Coronary artery (tissue), 2 donors: ENCODE measurements around the gene NEU4.
A peak's percentile ranks its signal among the peaks of the same experiment; 100 is the strongest.

ENCODE experiments used
- DNase-seq: peaks from one replicate; pipeline ENCODE4 v3.0.0-alpha.2; 2017; ENCODE audit warnings: low spot score
- H3K27ac ChIP-seq, 2 donors: fragments of 200-600 bp; sonication (generic); one replicate each; pipeline ENCODE4 v1.5.1; 2016 to 2019
- H3K4me3 ChIP-seq: fragments of 200-600 bp; sonication (generic); 2 replicates; pipeline ENCODE4 v1.5.1; 2016; ENCODE audit warnings: mild to moderate bottlenecking, moderate library complexity
- TF ChIP-seq, protein P1 (sequence below): fragments of 200-600 bp; sonication (generic); IDR thresholded peaks from one replicate; pipeline ENCODE4 v1.5.1; 2019; ENCODE audit warnings: antibody characterized with exemption

NEU4 gene

DNA sequence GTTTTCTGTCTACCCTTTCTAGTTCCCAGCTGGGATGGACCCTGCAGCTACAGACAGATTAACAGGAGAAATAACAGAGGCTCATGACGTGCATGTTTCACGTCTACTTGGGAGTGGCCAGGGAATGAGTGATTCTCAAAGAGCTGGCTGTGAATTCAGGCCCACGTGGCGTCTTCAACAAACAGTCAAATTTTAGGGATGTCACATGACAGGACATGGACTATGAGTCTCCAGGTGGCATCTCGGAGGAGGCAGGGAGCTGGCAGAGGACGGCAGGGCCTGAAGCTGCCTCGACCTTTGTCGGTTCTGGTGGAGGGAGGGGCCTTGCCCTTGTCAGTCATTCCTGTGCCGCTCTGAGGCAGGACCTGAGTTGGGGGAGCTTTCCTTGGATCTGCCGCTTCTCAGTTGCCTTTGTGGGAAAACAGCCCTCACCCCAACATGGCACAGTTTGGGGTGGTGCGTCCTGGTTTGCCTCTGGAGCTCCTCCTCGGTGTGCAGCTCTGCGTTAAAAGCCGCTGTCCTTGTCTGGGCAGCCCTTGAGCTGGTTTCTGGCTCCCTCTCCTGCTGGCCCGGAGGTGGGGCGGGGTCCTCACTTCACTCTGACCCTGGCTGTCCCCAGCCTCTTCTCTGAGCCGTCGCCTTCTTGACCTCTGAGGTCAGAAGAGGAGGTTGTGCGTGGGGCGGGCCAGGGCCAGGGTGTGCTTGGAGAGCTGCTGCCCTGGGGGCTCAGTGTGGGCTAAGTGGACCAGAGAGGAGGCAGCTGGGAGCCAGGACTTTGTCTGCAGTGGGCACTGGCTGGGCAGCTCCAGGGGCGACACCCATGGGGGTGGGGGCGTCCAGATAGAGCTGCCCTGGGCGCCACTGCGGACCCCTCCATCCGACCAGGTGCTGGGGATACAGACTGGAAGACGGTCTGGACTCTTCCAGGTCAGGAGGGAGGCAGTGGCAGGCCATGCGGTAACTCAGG, 44.4 kb upstream of the NEU4 start:
- H3K27ac ChIP-seq, result no peak overlapping the region
- DNase-seq, result peak; percentile 50
- TF ChIP-seq, protein P1, sequence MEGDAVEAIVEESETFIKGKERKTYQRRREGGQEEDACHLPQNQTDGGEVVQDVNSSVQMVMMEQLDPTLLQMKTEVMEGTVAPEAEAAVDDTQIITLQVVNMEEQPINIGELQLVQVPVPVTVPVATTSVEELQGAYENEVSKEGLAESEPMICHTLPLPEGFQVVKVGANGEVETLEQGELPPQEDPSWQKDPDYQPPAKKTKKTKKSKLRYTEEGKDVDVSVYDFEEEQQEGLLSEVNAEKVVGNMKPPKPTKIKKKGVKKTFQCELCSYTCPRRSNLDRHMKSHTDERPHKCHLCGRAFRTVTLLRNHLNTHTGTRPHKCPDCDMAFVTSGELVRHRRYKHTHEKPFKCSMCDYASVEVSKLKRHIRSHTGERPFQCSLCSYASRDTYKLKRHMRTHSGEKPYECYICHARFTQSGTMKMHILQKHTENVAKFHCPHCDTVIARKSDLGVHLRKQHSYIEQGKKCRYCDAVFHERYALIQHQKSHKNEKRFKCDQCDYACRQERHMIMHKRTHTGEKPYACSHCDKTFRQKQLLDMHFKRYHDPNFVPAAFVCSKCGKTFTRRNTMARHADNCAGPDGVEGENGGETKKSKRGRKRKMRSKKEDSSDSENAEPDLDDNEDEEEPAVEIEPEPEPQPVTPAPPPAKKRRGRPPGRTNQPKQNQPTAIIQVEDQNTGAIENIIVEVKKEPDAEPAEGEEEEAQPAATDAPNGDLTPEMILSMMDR, result no peak
- no peak overlapping the region for H3K4me3 ChIP-seq

GRCh38 chr2:241767464-241768250, 41.3 kb upstream of the NEU4 start:
- Histone ChIP-seq H3K4me3 (no peak overlapping the region), H3K27ac (no peak overlapping the region)
- peak; percentile 69 for DNase-seq
- TF ChIP-seq, protein P1, result no peak

GRCh38 chr2:241768251-241768711, 40.7 kb upstream of the NEU4 start:
- Histone ChIP-seq H3K27ac (no peak overlapping the region), H3K4me3 (no peak overlapping the region)
- no peak for DNase-seq
- TF ChIP-seq, protein P1, result no peak

DNA sequence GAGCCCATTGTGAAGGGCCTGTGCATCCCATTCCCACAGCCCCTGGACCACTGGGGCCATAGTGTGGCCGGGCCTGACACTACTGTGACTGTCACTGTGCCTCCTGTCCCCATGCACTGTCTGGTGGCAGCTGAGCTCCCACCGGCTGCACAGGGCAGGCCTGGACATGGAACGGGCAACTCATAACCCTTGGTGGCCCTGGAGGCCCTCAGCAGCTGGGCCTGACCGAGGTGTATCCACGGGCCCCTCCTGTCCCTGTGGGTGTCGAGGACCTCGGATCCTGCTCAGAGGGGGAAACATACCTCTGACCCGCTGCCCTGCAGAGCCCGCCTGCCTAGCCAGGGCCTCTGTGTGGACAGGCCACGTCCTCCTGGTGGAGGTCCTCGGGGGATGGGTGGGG, 40.1 kb upstream of the NEU4 start:
- H3K4me3 ChIP-seq, result no peak overlapping the region
- TF ChIP-seq, protein P1, result no peak
- DNase-seq, result peak; percentile 65

GRCh38 chr2:241769819-241770184, 39.2 kb upstream of the NEU4 start:
- no peak for DNase-seq
- Histone ChIP-seq H3K4me3 (no peak overlapping the region), H3K27ac (no peak overlapping the region)

More for the DNA sequence above, 40.1 kb upstream of the NEU4 start:
- H3K27ac ChIP-seq, result no peak overlapping the region

GRCh38 chr2:241770185-241770935, 38.6 kb upstream of the NEU4 start:
- Histone ChIP-seq H3K4me3 (no peak overlapping the region), H3K27ac (no peak overlapping the region)
- peak; percentile 68 for DNase-seq
- TF ChIP-seq, protein P1, result no peak

More at GRCh38 chr2:241769819-241770184, 39.2 kb upstream of the NEU4 start:
- TF ChIP-seq, protein P1, result no peak
